H9 (cell line): Measurements from ENCODE around the gene CYSLTR2. TPM values are rescaled to one million over a fixed set of nuclear protein-coding genes. Genes with fewer than 3 reads are reported as not detected.

Experiments
- DNase-seq: peaks from one replicate; pipeline ENCODE4 v3.0.0-alpha.2; 2017
- H2AFZ ChIP-seq: one replicate; pipeline ENCODE4 v1.6.1; 2013; ENCODE audit warnings: mild to moderate bottlenecking, low read length, control low read depth, moderate library complexity
- H2AK5ac ChIP-seq: 2 replicates; pipeline ENCODE4 v1.6.1; 2013; ENCODE audit warnings: low read length, control low read depth, mixed read lengths; ENCODE audit not compliant: insufficient read length
- H2BK120ac ChIP-seq: one replicate; pipeline ENCODE4 v1.6.1; 2013; ENCODE audit warnings: low read depth, mild to moderate bottlenecking, low read length, control low read depth, inconsistent platforms; ENCODE audit not compliant: poor library complexity, severe bottlenecking
- H2BK12ac ChIP-seq: 2 replicates; pipeline ENCODE4 v1.6.1; 2013; ENCODE audit warnings: low read length, control low read depth, mixed read lengths, low read depth; ENCODE audit not compliant: insufficient read length
- H2BK15ac ChIP-seq: 2 replicates; pipeline ENCODE4 v1.6.1; 2013; ENCODE audit warnings: low read depth, low read length, control low read depth
- H2BK20ac ChIP-seq: one replicate; pipeline ENCODE4 v1.6.1; 2013; ENCODE audit warnings: low read depth, mild to moderate bottlenecking, low read length, control low read depth, inconsistent platforms; ENCODE audit not compliant: poor library complexity, severe bottlenecking
- H2BK5ac ChIP-seq: 2 replicates; pipeline ENCODE4 v1.6.1; 2013; ENCODE audit warnings: low read length, control low read depth, mixed read lengths; ENCODE audit not compliant: insufficient read length
- H3K14ac ChIP-seq: 2 replicates; pipeline ENCODE4 v1.6.1; 2013; ENCODE audit warnings: low read length, control low read depth; ENCODE audit not compliant: insufficient read depth
- H3K18ac ChIP-seq: 2 replicates; pipeline ENCODE4 v1.6.1; 2013; ENCODE audit warnings: low read depth, mild to moderate bottlenecking, mixed read lengths, low read length, control low read depth; ENCODE audit not compliant: insufficient read length
- H3K23ac ChIP-seq: 2 replicates; pipeline ENCODE4 v1.6.1; 2013; ENCODE audit warnings: low read length, control low read depth, mixed read lengths, low read depth; ENCODE audit not compliant: insufficient read length
- H3K23me2 ChIP-seq: 2 replicates; pipeline ENCODE4 v1.6.1; 2013; ENCODE audit warnings: low read depth, mild to moderate bottlenecking, mixed read lengths, low read length, control low read depth; ENCODE audit not compliant: insufficient read length, poor library complexity, severe bottlenecking
- H3K27ac ChIP-seq: 2 replicates; pipeline ENCODE4 v1.5.1; 2013; ENCODE audit warnings: low read length, control low read depth, mixed read lengths, low read depth; ENCODE audit not compliant: insufficient read length
- H3K27me3 ChIP-seq: 2 replicates; pipeline ENCODE4 v1.6.1; 2013; ENCODE audit warnings: low read length, control low read depth, inconsistent platforms; ENCODE audit not compliant: insufficient read depth
- H3K4ac ChIP-seq: 2 replicates; pipeline ENCODE4 v1.6.1; 2013; ENCODE audit warnings: low read depth, mild to moderate bottlenecking, control low read depth, inconsistent platforms, low read length, moderate library complexity
- H3K4me1 ChIP-seq: 2 replicates; pipeline ENCODE4 v1.6.1; 2013; ENCODE audit warnings: low read length, control low read depth, inconsistent platforms; ENCODE audit not compliant: insufficient read depth
- H3K4me2 ChIP-seq: 2 replicates; pipeline ENCODE4 v1.6.1; 2013; ENCODE audit warnings: low read length, control low read depth, mixed read lengths; ENCODE audit not compliant: insufficient read length, insufficient read depth
- H3K56ac ChIP-seq: 2 replicates; pipeline ENCODE4 v1.6.1; 2013; ENCODE audit warnings: low read depth, mild to moderate bottlenecking, mixed read lengths, low read length, control low read depth; ENCODE audit not compliant: insufficient read length
- H3K79me1 ChIP-seq: 2 replicates; pipeline ENCODE4 v1.6.1; 2013; ENCODE audit warnings: low read depth, mild to moderate bottlenecking, moderate library complexity, low read length, control low read depth, inconsistent platforms; ENCODE audit not compliant: insufficient read depth, poor library complexity, severe bottlenecking
- H3K79me2 ChIP-seq: 2 replicates; pipeline ENCODE4 v1.6.1; 2013; ENCODE audit warnings: low read length, control low read depth, inconsistent platforms; ENCODE audit not compliant: insufficient read depth
- H3K9ac ChIP-seq: 2 replicates; pipeline ENCODE4 v1.6.1; 2013; ENCODE audit warnings: low read length, control low read depth, mixed read lengths; ENCODE audit not compliant: insufficient read length; ENCODE audit errors: extremely low read depth
- H3K9me3 ChIP-seq: one replicate; pipeline ENCODE4 v1.6.1; 2013; ENCODE audit warnings: low read depth, low read length, inconsistent platforms; ENCODE audit not compliant: control insufficient read depth
- H3T11ph ChIP-seq: one replicate; pipeline ENCODE4 v1.6.1; 2013; ENCODE audit warnings: mild to moderate bottlenecking, low read length, control low read depth, inconsistent platforms
- H4K20me1 ChIP-seq: one replicate; pipeline ENCODE4 v1.6.1; 2013; ENCODE audit not compliant: control insufficient read depth, insufficient read length, insufficient read depth
- H4K5ac ChIP-seq: 2 replicates; pipeline ENCODE4 v1.6.1; 2013; ENCODE audit warnings: low read depth, mild to moderate bottlenecking, mixed read lengths, low read length, control low read depth; ENCODE audit not compliant: insufficient read length
- H4K8ac ChIP-seq: replicated peaks from 2 replicates; pipeline ENCODE4 v1.6.1; 2013; ENCODE audit warnings: low read length, control low read depth, mixed read lengths, low read depth; ENCODE audit not compliant: insufficient read length
- H4K91ac ChIP-seq: 2 replicates; pipeline ENCODE4 v1.6.1; 2013; ENCODE audit warnings: low read depth, mild to moderate bottlenecking, moderate library complexity, mixed read lengths, low read length, control low read depth; ENCODE audit not compliant: insufficient read length
- H3K27ac Mint-ChIP-seq, 3 experiments: 2 replicates in 2 of 3; 3 replicates in 1 of 3; pipeline ENCODE4 v1.8.0; 2020 to 2021; ENCODE audit warnings: mixed read lengths in 3 of 3, mild to moderate bottlenecking in 1 of 3, moderate library complexity in 1 of 3
- H3K27me3 Mint-ChIP-seq: 2 replicates; pipeline ENCODE4 v1.8.0; 2021; ENCODE audit warnings: low read depth, mild to moderate bottlenecking, moderate library complexity, mixed read lengths
- H3K36me3 Mint-ChIP-seq, 3 experiments: 2 replicates in 2 of 3; 3 replicates in 1 of 3; pipeline ENCODE4 v1.8.0; 2020 to 2021; ENCODE audit warnings: low read depth in 3 of 3, mixed read lengths in 3 of 3; ENCODE audit not compliant: insufficient read depth in 1 of 3
- H3K4me1 Mint-ChIP-seq, 2 experiments: 2 replicates each; pipeline ENCODE4 v1.8.0; 2020; ENCODE audit warnings: mixed read lengths in 2 of 2
- H3K4me3 Mint-ChIP-seq, 2 experiments: 2 replicates in 1 of 2; 3 replicates in 1 of 2; pipeline ENCODE4 v1.8.0; 2020 to 2021; ENCODE audit warnings: mild to moderate bottlenecking in 2 of 2, mixed read lengths in 2 of 2, moderate library complexity in 1 of 2
- H3K9me3 Mint-ChIP-seq, 2 experiments: 2 replicates in 1 of 2; 3 replicates in 1 of 2; pipeline ENCODE4 v1.8.0; 2020; ENCODE audit warnings: mild to moderate bottlenecking in 2 of 2, mixed read lengths in 2 of 2, moderate library complexity in 1 of 2
- WGBS: extraction: QIAGEN DNeasy Blood & Tissue Kit; methylation state at CpG from one replicate; pipeline ENCODE4 v1.1.7; 2013; ENCODE audit warnings: missing lambda C conversion rate, low lambda C conversion rate, mixed read lengths; ENCODE audit not compliant: insufficient read length; ENCODE audit errors: extremely low coverage; 5-methylcytosine and 5-hydroxymethylcytosine counted together
- total RNA-seq: library from RNA; stranded (reverse); gene quantifications from 2 replicates; pipeline ENCODE4 v1.2.1, GENCODE V29; 2021
- TF ChIP-seq, protein P1 (sequence below): fragments of 200-600 bp; sonication (generic); conservative IDR thresholded peaks from 3 replicates; pipeline ENCODE4 v1.8.0; 2021; ENCODE audit warnings: antibody characterized with exemption, mild to moderate bottlenecking

Gene CYSLTR2
- total RNA-seq, 1 experiment from 2014 or later = not detected

DNA sequence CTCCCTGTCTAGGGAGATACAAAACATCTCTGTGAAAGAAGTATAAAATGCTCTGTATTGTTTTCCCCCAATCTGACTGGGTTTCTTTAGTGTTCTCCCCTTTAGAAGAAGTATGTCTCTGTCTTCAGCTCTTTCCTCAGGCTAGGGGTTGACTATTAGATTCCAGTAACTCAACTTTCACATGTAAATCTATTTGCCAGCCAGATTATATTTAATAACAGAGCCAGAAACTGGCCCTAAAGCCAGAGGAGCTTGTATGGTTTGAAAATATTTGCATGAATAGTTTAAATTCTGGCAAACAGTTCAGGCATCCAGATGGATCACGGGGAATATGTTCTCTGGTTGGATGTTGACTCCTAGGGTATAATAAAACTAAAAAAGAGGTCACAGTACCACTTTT is 22.3 kb upstream of the CYSLTR2 start:
- H3K4me1 Mint-ChIP-seq = no peaks in the 10 kb centered on the region

More for the DNA sequence above, 22.3 kb upstream of the CYSLTR2 start:
- Mint-ChIP-seq H3K27ac (no peak overlapping the region; a peak in 1 of 7 replicates), H3K27me3 (peaks cover 1% of the 10 kb centered on the region), H3K9me3 (peaks cover 5 to 7% of the 10 kb centered on the region in 2 experiments), H3K4me3 (no peak overlapping the region), H3K36me3 (peaks cover 0 to 5% (median 4%) of the 10 kb centered on the region in 3 experiments; a peak in 4 of 7 replicates)
- Histone ChIP-seq H3K23me2 (no peaks in the 10 kb centered on the region), H3K9me3 (no peaks in the 10 kb centered on the region), H3K79me1 (no peaks in the 10 kb centered on the region), H3K18ac (no peak overlapping the region), H2BK12ac (no peak overlapping the region), H3K23ac (no peak overlapping the region), H3K27me3 (no peaks in the 10 kb centered on the region), H3T11ph (no peak overlapping the region), H2AFZ (no peak overlapping the region), H3K9ac (no peak overlapping the region), H4K91ac (no peak overlapping the region), H3K79me2 (no peaks in the 10 kb centered on the region), H3K4ac (no peak overlapping the region), H4K8ac (no peak overlapping the region), H2BK20ac (no peak overlapping the region), H3K14ac (no peak overlapping the region), H4K5ac (no peak overlapping the region), H3K56ac (no peak overlapping the region), H2AK5ac (no peak overlapping the region), H3K4me1 (no peaks in the 10 kb centered on the region), H3K27ac (no peak overlapping the region), H4K20me1 (no peaks in the 10 kb centered on the region), H2BK15ac (no peak overlapping the region), H2BK120ac (no peak overlapping the region), H2BK5ac (no peak overlapping the region), H3K4me2 (no peak overlapping the region)
- TF ChIP-seq, protein P1, sequence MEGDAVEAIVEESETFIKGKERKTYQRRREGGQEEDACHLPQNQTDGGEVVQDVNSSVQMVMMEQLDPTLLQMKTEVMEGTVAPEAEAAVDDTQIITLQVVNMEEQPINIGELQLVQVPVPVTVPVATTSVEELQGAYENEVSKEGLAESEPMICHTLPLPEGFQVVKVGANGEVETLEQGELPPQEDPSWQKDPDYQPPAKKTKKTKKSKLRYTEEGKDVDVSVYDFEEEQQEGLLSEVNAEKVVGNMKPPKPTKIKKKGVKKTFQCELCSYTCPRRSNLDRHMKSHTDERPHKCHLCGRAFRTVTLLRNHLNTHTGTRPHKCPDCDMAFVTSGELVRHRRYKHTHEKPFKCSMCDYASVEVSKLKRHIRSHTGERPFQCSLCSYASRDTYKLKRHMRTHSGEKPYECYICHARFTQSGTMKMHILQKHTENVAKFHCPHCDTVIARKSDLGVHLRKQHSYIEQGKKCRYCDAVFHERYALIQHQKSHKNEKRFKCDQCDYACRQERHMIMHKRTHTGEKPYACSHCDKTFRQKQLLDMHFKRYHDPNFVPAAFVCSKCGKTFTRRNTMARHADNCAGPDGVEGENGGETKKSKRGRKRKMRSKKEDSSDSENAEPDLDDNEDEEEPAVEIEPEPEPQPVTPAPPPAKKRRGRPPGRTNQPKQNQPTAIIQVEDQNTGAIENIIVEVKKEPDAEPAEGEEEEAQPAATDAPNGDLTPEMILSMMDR = no peak
- DNase-seq = no peak
- no CpG with 5 or more reads among the region's 1 CpG for WGBS
